ENCODE data around the gene ATP6V0E2.

GRCh38 chr7:149868623-149869290 is 5.0 kb upstream of the ATP6V0E2 start:
- TF ChIP-seq, protein P1, sequence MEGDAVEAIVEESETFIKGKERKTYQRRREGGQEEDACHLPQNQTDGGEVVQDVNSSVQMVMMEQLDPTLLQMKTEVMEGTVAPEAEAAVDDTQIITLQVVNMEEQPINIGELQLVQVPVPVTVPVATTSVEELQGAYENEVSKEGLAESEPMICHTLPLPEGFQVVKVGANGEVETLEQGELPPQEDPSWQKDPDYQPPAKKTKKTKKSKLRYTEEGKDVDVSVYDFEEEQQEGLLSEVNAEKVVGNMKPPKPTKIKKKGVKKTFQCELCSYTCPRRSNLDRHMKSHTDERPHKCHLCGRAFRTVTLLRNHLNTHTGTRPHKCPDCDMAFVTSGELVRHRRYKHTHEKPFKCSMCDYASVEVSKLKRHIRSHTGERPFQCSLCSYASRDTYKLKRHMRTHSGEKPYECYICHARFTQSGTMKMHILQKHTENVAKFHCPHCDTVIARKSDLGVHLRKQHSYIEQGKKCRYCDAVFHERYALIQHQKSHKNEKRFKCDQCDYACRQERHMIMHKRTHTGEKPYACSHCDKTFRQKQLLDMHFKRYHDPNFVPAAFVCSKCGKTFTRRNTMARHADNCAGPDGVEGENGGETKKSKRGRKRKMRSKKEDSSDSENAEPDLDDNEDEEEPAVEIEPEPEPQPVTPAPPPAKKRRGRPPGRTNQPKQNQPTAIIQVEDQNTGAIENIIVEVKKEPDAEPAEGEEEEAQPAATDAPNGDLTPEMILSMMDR (IDR thresholded peaks at IDR 0.05 in 8 of 11, conservative IDR thresholded peaks at IDR 0.05 in 3 of 11) = no peak
- no peak for TF ChIP-seq POLR2A (IDR thresholded peaks at IDR 0.05)
